Measurements from ENCODE around the gene GKAP1.
"Not testable (repeated sequence)": the region's sequence is repeated elsewhere in the genome, so short reads cannot be mapped to it uniquely, and the experiment has no call there.

GRCh38 chr9:83849895-83850294 is 32.3 kb upstream of the GKAP1 start:
- TF ChIP-seq CTCF (tag by site-specific recombination; IDR thresholded peaks at IDR 0.05); ZBTB8A (tag by site-specific recombination; IDR thresholded peaks at IDR 0.05); REST (tag by site-specific recombination; IDR thresholded peaks at IDR 0.05); ZNF366 (tag by site-specific recombination; conservative IDR thresholded peaks at IDR 0.05); INSM2 (tag by site-specific recombination; IDR thresholded peaks at IDR 0.05); TSHZ1 (tag by site-specific recombination; IDR thresholded peaks at IDR 0.05; ENCODE audit: borderline replicate concordance); ZBTB17 (tag by site-specific recombination; IDR thresholded peaks at IDR 0.05); BCL11A (tag by site-specific recombination; IDR thresholded peaks at IDR 0.05; ENCODE audit: low read depth); ZNF792 (tag by site-specific recombination; IDR thresholded peaks at IDR 0.05); TRIM28 (IDR thresholded peaks at IDR 0.05; ENCODE audit: borderline replicate concordance, low read length); ZNF513 (tag by site-specific recombination; IDR thresholded peaks at IDR 0.05): not testable (repeated sequence)

All from HEK293 (cell line).